Esophagus mucosa (tissue), 1 donor: ENCODE results near the gene BORA. TPM values are rescaled to one million over a fixed set of nuclear protein-coding genes. Genes with fewer than 3 reads are reported as not detected.
"Not testable (repeated sequence)": the region's sequence is repeated elsewhere in the genome, so short reads cannot be mapped to it uniquely, and the experiment has no call there.

Source experiments
- ATAC-seq: fragments of 200-7000 bp; cut with Tn5 transposase; one replicate; pipeline ENCODE4 v1.9.1; 2020
- total RNA-seq: library from RNA; stranded (reverse); gene quantifications from one replicate; pipeline ENCODE4 v1.2.4, GENCODE V29; 2023
- donor health status: DM: yes; HTN: yes; CAD: no.

BORA gene
- total RNA-seq, result 4.9 TPM

- ATAC-seq, result peak; percentile 99
Measured at GRCh38 chr13:72727417-72728289, at the start of gene BORA, which contains the start of gene MZT1. Gene BORA, plus strand, starts transcription at chr13:72727923. Its CDS starts 1,018 bp downstream, at chr13:72728941. Gene MZT1, minus strand, starts transcription at chr13:72727629. Its CDS starts 27 bp downstream, at chr13:72727602.

DNA sequence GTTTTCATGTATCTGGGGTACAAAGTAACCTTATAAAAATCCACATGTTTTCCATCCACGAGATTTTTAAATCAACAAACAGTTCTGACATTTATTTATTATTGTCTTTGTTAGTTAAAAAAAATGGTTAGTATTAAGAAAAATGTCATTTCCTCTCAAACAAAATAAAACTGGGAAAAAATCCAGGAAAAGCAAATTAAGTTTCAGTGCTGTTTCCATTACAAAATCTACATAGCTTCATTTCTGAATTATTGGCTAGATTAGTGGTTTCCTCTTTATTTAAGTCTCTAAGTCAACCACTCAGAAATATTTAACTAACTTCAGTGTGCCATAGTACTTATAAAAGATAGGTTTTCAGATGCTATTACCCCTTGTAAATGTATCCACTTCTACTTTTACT, 49.4 kb upstream of the BORA start:
- no peak for ATAC-seq

GRCh38 chr13:72680353-72680752, 47.4 kb upstream of the BORA start:
- ATAC-seq, result no peak

DNA sequence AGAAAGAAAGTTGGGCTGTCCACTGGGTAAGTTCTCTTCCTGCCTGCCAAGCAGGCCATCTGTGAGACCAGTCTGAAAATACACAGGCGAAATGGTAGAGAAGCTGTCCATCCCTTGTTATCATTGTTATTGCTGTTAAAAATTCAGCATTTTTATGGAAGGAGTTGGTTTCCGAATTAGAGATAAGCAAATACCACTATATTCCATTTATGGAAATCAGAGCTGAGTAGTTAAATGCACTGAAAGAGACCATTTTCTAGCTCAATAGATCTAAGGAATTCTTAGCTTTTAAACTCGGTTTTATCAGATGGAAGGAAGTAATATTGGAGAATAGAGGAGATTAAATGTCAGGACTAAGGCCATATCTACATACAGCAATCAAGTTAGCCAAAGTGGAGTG, 41.0 kb upstream of the BORA start:
- ATAC-seq, result no peak

DNA sequence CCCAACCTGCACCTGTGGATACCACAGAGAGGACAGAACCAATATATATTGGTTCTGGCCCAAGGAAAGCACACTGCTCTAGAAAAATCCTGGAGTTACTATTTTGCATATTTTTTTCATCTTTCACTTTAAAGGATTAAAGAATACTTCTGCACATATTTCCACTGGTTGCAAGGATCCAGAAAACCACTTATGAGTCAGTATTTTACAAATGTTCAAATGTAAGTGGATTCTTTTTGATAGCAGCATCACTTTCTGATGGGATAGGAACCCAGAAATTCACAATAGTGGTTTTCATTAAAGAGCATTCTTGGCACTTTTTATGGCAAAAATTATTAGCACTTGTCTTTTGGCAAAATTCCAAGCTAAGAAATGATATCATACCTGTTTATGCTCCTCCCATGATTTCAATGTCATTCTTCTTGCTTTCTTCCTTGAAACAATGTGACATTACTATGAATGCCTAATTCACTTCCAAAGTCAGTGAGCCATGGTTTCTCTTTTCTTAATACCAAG, 38.5 kb upstream of the BORA start:
- ATAC-seq, result no peak

GRCh38 chr13:72692884-72693514, 34.7 kb upstream of the BORA start:
- no peak for ATAC-seq

DNA sequence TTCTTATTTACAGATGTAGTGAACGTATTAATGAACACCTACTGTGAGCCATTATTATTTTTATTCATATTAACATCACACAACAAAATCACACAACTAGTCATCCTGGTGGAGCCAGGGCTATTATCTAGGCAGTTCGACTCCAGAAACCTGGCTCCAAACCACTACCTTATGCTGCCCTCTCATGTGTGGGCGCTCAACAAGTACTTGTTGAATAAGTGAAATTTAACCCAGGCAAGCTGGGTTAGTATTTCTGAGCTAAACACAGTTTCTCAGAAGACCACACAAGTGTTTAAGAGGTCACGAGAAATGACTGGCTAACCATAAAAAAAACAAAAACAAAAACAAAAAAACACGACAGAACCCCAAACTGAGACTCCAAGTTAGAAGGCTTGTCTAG, 33.9 kb upstream of the BORA start:
- ATAC-seq, result no peak

DNA sequence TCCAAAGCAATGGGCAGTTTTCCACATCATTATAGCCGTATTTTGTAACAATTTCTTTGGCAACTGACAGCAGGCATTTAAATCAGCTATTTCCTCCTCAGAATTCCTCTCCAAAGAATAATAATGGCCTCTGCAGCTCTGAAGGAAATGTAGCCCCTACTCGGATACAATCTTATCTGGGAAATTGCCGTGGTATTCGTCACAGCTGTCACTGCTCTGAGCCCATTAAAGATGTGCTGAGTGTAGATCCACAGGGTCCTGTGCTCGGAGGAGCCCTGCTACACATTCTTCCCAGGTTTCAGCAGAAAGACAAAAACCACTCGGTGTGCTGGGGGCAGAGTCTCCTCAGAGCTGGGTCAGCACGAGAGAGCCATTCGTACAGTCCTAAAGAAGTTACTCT, 33.4 kb upstream of the BORA start:
- no peak for ATAC-seq

DNA sequence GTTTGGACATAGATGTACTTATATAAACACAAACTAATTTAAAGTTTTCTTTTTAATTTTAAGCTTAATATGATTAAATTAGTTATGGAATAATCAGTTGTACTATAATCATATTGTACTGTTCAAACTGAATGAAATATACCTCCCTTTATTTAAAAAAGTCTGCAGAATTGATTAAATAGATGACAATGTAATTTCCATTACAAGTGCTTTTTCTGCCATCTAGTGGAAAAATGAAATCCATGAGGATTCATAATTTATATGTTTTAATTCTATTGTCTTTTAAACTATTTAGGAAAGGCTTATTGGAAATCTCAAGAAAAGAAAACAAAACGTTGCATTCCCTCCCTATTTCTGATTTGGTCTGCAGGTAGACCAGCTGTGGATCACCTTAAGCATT, 31.1 kb upstream of the BORA start:
- ATAC-seq, result no peak

- no peak for ATAC-seq
Measured at GRCh38 chr13:72698164-72698563, 29.6 kb upstream of the BORA start.

- ATAC-seq, result no peak
Measured at GRCh38 chr13:72700509-72700908, 27.2 kb upstream of the BORA start.

- no peak for ATAC-seq
Measured at GRCh38 chr13:72716776-72717175, 10.9 kb upstream of the BORA start.

DNA sequence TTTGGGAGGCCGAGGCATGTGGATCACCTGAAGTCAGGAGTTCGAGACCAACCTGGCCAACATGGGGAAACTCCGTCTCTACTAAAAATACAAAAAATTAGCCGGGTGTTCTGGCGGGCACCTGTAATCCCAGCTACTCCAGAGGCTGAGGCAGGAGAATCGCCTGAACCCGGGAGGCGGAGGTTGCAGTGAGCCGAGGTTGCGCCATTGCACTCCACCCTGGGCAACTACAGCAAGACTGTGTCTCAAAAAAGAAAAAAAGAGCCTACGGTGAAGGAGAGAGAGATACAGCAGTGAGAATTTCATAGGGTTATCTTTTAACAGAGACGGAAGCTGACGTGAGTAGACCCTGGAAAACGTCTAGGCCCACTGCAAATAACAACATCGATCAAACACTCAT, 1.5 kb upstream of the BORA start:
- not testable (repeated sequence) for ATAC-seq

GRCh38 chr13:72726726-72727416, 852 bp upstream of the BORA start:
- peak; percentile 52 for ATAC-seq

GRCh38 chr13:72728290-72728605, 525 bp downstream of the BORA start:
- no peak for ATAC-seq

GRCh38 chr13:72737033-72737432, 9.3 kb downstream of the BORA start:
- no peak for ATAC-seq

- ATAC-seq, result no peak
Measured at GRCh38 chr13:72740015-72740414, 12.3 kb downstream of the BORA start.

GRCh38 chr13:72745260-72745659, 17.5 kb downstream of the BORA start:
- ATAC-seq, result no peak

- ATAC-seq, result no peak
Measured at GRCh38 chr13:72751220-72751619, 23.5 kb downstream of the BORA start.

- no peak for ATAC-seq
Measured at GRCh38 chr13:72754111-72754510, 26.4 kb downstream of the BORA start.

- no peak for ATAC-seq
Measured at GRCh38 chr13:72757792-72758535, 30.2 kb downstream of the BORA start.

DNA sequence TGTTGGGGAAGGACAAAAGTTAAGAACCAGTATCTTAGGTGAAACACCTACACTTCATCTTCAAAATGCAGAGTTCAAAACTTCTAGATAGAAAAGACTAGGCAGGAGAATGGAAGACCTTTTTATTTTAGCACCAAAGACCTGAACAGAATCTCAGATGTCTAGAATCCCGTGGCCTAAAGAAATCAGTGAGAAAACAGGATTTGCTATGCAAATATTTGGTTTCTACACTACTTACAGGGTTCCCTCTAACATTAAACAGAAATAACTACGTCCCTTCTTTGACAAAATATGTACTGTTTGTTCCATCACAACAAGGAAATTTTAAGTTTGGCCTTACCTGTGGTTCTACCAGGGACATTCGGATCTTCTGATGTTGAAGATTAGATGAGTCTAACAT, 32.5 kb downstream of the BORA start:
- ATAC-seq, result no peak

DNA sequence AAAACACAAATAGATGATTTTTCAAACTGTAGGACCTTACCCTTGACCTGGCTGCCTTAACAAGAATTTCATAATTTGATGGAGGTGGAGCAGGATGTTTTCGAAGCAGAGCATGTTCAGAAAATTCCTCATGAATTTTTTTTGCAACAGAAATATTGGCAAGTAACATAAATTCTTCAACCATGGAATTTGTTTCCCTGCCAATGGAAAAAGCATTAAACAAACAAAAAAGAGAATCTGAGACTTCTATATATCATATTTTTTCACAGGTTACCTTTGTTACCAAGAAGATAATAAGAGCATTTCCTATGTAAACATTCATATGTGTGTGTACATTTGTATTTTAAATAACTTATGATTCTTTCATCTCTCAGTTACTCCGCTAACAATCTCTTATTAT, 35.7 kb downstream of the BORA start:
- no peak for ATAC-seq
